ENCODE results near the gene ALDH3A1.
"Not testable (repeated sequence)": the region's sequence is repeated elsewhere in the genome, so short reads cannot be mapped to it uniquely, and the experiment has no call there.

The ALDH3A1 gene

GRCh38 chr17:19747829-19748806 lies at the start of gene ALDH3A1:
ALDH3A1 (minus strand) TSS chr17:19748298; CDS start chr17:19745129, 3,169 bp downstream.
- no peak for DNase-seq

DNA sequence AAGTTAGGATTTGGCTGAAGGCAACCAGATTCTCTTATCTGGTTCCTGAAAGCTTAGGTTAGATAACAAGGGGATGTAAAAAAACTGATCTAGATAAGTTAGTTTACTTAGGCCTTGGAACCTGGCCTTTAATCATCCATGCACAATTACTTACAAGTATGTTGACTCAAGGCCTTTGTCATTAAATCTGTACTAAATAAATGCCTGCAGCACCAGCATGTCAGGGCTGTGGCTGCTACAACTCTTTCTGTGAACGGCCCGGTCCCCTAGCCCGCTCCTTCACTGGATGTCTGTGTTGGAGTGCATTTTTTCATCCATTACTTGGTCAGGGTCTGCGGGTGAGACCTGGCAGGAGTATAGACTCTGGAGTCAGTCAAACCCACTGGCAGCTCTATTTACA lies 48.4 kb upstream of the ALDH3A1 start:
- DNase-seq = no peak

DNA sequence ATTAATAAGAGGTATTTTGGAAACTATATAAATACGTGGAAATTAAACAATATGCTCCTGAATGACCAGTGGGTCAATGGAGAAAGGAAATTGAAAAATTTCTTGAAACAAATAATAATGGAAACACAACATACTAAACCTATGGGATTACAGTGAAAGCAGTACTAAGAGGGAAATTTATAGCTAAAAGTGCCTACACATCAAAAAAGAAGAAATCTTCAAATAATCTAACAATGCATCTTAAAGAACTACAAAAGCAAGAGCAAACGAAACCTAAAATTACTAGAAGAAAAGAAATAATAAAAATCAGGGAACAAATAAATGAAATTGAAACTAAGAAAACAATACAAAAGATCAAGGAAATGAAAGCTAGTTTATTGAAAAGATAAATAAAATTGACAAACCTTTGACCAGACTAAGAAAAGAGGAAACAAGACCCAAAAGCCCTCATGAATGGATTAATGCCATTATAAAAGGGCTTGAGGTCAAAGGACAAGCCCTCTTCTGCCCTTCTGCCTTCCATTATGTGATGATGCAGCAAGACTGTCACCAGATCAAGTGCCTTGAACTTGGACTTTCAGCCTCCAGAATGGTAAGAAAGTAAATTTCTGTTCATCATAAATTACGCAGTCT lies 43.9 kb upstream of the ALDH3A1 start:
- DNase-seq = no peak

DNA sequence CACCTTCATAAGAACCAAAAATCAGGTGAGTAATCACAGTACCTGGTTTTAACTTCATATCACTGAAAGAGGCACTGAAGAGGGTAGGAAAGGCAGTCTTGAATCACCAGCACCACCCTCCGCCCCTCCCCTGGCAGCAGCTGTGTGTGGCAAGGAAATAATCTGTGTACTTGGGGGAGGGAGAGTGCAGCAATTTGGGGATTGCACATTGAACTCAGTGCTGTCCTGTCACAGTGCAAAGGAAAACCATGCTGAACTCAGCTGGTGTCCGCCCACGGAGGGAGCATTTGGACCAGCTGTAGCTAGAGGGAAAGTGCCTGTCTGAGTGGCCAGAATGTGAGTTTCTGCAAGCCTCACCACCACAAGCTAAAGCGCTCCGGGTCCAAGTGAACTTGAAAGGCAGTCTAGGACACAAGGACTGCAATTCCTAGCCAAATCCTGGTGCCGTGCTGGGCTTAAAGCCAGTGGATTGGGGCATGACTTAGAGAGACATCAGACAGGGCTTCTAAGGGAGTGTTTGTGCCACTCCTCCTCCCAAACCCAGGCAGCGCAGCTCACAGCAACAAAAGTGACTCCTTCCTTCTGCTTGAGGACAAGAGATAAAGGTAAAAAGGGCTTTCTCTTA lies 39.7 kb upstream of the ALDH3A1 start:
- DNase-seq = no peak

- no peak for DNase-seq
Observed at GRCh38 chr17:19785854-19786253, 37.8 kb upstream of the ALDH3A1 start.

DNA sequence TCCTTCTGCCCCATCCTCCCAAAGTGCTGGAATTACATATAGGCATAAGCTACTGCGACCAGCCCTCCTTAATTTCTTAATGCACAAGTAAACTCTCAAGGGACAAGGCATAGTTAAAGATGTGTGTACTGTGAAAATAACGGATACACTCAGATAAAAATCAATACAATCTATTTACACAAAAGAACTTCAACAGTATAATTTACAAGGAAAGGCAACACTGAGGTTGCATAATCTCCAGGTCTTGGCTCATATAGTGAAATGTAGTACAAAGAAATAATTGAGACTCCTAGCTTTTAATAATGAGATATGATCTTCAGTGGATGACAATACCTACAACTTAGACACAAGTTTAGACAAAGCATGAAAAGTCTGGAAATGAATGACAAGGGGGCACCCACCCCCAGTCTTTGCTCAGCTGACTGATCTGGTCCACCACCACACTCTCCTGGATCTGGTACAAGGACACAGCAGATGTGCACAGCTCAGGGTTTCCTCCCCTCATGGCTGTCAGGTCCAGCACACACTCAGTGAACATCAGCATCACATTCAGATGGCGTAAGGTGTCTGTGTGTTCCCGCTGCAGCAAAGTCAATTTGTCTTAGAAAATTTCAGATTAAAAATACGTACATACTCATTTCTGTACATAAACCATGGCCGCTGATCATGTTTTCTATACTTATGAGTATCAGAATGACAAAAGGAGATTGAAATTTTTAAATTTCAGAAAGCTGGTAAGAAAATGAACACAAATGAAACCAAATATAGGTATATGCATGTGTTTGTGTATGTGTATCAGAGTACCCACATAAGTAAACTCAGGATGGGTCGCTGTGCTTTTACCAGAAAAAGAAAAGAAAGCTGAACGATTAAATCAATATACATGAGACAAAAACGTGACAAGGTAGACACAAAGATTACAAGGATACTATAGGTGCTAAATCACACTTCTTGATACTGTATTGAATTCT lies 33.7 kb upstream of the ALDH3A1 start:
- no peak for DNase-seq

- no peak for DNase-seq
Observed at GRCh38 chr17:19780846-19781245, 32.7 kb upstream of the ALDH3A1 start.

DNA sequence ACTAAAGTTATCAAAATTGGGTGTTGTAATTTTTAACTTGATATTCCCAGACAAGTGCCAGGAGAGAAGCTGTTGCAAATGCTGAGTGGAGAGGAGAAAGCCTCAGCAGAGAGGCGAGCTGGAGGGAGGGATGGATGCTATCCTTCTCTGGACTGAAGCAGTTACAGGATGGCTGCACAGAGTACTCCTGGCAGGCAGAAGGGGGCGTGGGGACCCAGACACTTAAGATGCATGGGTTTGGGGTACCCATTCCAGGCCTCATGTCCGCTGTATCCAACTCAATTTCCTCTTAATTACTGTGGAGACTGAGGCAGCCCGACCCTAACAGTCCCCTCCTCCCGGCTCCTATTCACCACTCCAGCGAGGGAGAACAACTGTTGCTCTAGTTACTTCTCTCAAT lies 25.4 kb upstream of the ALDH3A1 start:
- no peak for DNase-seq

DNA sequence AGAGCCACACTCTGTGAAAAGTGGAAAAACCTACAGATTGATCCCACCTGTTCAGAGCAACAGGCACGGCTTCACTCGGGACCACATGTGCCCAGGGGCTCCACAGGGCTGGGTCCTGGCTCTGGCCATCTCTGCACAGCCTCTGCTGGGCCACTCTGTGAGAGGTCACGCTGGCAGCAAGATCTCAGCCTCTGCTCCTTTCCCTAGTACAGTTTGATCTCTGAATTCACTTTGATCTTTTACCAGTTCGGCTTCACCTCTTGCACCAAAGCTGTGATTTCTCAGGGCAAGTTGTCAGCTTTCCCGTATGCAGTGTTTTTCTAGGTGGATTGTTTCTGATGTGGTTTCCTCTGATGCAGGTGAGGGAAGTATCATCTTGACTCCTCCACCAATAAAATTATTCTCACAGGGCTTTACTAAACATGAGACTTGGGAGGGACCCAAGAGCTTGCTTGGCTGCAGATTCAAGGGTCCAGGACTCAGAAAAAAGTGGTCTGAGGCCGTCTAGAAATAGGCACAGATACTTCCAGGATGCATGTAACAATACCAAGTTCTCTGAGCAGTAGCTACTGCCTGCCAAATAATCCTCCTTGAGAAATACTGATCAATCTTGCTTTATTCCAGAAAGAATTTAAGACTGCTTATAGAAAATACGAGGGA lies 24.0 kb upstream of the ALDH3A1 start:
- DNase-seq = no peak

GRCh38 chr17:19770985-19771735 lies 23.1 kb upstream of the ALDH3A1 start:
- no peak for DNase-seq

DNA sequence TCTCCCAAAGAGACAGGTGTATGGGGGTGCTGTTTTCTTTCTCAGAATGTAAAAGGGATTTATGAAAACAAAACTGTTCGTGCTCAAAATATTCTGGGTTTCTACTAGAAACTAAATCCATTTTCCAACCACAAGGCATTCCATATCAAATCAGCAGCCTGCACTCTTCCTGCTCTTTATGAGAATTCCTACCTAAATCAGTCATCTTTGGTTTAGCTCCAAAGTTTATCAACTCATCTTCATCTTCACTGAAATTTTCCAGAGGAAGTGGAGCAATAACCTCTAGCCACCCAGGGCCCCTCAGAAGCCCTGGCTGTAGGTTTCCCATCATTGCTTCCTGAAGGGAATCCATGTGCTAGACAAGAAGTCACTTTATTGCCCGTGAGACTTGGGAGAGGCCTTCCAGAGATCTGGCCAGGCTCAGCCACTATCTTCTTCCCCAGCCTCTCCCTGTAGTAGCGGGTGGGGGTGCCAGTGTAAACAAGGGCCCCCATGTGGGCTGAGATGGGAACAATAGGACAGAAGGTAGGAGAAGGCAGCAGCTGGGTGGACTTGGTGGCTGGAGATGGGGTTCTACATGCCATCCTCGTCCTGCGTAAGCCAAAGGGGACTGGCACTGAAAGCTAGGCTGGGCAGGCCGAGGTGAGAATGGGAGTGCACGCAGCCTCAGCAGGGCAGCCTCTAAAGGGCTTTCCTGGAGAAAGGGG lies 22.0 kb upstream of the ALDH3A1 start:
- peak; percentile 53 for DNase-seq

DNA sequence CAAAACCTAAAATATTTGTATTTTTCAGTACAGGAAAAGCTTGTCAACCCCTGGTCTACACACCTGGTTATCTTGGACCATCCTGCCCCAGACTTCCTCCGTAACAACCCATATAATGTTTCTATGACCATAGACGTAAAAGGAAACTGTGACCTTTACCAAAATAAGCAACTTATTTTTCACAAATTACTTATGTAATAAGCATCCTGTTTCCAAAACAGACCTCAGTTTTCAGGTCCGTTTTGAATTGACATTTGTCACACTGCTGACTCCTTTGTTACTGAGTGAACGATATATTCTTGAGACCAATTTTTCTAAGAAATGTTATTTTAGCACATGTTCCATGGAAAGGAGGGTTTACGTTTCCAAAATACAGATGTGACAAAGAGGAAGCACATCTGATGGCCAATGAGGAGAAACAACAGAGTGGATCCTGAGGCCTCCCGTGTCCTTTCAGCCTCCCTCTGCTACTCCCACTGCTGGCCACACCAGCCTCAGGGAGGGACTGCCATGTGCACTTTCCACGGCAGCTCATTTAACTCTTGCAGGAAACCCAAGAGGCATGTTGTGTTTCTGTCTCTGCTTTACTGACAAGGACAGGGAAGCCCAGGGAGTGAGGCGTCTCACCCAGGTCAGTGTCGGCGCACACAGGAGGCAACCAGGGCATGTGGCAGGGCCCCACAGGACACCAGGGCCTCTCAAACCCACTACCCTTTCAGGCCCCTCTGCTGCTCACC lies 20.1 kb upstream of the ALDH3A1 start:
- DNase-seq = no peak

DNA sequence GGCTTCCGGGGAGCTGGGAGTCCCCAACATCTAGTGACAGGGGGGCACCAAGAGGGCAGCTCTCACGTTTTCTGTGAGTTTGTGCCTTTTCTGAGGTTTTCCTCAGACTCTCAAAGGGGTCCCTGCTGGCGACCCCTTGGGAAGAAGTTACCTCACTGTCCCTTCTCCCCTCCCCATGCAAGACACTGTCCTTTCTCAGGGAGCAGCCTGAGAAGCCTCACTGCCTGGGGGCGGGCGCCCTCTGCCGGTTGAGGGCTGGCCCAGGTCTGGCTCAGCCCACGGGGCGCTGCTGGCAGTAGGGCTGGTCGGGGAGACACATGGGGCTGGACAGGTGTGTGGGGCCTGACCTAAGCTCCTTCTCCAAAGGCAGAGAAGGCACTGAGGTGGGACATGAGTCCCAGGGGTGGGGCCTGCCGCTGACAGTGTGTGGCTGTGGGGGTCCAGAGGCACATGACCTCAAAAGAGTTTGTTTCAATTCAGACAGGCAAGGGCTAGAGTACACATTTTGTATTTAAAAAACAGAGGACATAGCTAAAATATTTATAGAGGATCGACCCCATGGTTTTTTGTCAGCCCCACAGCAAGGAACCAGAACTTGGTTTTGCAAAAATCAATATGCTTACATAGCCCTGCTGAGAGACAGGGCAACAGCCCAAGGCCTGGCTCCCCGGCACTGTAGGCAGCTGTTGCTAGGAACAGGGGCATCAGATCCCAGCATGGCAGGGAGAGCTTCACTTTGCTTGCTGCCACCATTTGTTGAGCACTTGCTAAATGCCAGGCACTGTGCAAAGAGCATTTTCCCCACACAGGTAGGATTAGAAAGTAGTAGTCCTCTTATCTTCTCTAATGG lies 18.5 kb upstream of the ALDH3A1 start:
- peak; percentile 45 for DNase-seq

DNA sequence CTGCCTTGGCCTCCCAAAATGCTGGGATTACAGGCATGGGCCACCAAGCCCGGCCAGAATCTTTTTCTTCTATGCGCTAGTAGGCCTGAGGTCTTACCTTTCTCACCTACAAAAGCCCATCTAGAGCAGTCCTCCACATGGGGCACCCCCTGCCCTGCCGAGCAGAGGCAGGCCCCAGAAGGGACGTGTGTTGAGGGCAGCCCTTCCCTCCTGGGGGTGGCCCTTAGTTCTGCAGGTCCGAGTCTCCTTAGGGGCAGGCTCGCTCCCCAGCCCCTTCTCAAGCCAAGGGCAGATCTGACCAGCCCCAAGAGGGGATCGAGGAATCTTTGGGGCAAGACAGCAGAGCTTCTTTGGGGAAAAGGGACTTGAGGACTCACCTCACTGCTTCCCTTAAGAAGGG lies 17.9 kb upstream of the ALDH3A1 start:
- no peak for DNase-seq

DNA sequence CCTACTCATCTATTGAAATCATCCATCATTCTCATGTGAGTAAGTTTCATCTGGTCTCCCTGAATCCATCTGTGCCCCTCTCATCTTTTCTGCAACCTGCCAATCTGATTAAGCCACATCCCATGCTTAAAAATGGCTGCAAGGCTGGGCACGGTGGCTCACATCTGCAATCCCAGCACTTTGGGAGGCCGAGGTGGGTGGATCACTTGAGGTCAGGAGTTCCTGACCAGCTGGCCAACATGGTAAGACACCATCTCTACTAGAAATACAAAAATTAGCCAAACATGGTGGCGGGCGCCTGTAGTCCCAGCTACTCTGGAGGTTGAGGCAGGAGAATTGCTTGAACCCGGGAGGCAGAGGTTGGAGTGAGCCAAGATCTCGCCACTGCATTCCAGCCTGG lies 15.9 kb upstream of the ALDH3A1 start:
- not testable (repeated sequence) for DNase-seq

DNA sequence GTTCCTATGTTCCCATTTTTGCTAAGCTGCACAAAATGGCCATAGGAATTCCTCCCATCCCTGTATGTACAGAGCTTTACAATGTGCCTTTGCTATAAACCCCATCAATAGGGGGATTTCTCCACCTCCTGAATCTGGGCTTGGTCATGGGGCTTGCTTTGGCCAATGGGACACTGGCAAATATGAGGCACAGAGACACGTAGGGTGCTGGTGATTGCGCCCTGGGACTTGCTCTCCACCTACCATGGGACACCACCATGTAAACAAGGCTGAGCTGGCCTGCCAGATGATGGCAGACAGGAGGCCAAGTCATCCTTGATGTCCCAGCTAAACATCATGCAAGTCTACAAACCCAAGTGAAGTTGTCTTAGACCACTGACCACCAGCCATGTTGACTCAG lies 15.3 kb upstream of the ALDH3A1 start:
- DNase-seq = no peak

- DNase-seq = peak; percentile 39
Observed at GRCh38 chr17:19762515-19762961, 14.4 kb upstream of the ALDH3A1 start.

DNA sequence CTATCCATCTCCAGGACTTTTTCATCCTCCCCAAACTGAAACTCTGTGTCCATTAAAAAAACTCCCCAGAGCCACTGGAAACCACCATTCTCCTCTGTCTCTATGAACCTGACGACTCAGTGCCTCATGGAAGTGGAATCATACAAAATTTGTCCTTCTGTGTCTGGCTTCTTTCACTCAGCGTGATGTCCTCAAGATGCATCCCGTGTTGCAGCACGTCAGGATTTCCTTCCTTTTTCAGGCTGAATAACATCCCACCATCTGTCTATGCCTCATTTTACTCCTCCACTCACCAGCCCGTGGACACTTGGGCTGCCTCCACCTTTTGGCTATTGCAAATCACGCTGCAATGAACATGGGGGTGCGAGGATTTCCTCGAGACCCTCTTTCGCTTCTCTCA lies 12.6 kb upstream of the ALDH3A1 start:
- DNase-seq = no peak

Data from NCI-H226 (cell line).